Activated CD8-positive, alpha-beta memory T cell treated with anti-CD3 and anti-CD28 coated beads for 36 hours (primary cell): ENCODE measurements around the gene AMOTL1. TPM values are rescaled to one million over a fixed set of nuclear protein-coding genes. Genes with fewer than 3 reads are reported as not detected.
"Not testable (repeated sequence)": the region's sequence is repeated elsewhere in the genome, so short reads cannot be mapped to it uniquely, and the experiment has no call there.

Experiments
- CTCF ChIA-PET: fragments of 350-600 bp; sonication (Branson Sonifier 250); formaldehyde crosslinking; loops from one replicate; lab custom pipeline; 2021; ENCODE audit warnings: antibody characterized with exemption; lab: Charles Lee
- POLR2A ChIA-PET: fragments of 350-600 bp; sonication (Branson Sonifier 250); formaldehyde crosslinking; loops from one replicate; lab custom pipeline; 2021; ENCODE audit warnings: antibody characterized with exemption; lab: Charles Lee
- total RNA-seq, 2 experiments: library from RNA; stranded (reverse); gene quantifications; one replicate each; pipeline ENCODE4 v1.2.3, GENCODE V29; 2021

The AMOTL1 gene
- total RNA-seq, 2 experiments from 2014 or later, result 1.0 to 1.6 TPM

DNA sequence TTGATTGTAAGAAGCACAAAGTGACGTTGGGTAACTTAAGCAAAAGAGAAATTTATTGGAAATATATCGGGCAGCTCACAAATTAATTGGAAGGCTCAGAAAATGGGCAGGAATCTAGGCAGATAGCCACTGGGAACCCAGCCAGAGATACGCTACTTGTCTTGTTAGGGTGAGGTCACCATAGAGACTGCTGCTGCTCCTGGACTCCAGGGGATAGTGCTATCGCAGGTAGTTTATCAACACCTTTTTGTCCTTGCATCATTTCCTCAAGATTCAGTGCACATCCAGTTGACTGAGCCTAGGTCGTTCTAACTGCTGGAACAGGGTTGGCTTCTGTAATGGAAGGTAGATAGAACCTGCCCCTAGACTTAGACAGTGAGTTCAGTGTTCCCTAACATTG is 19.6 kb downstream of the AMOTL1 start:
- CTCF ChIA-PET, result no interaction called here

DNA sequence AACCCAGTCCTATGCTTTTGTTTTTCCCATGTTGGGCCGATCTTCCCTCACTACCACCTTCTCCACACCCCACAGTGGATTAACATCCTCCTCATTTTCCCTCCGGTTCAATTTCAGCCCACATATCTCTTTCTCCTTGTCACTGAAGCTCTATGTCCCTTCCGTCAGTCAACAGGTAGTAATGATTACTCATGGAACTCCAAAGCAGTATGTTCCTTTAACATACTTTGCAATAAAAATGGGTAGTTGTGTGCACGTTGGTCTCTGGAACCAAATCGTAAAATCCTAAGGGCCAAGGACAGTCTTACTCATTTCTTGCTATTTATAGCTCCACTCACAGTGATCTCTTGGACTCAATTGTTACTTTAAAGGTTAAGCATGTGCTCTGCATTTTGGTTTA is 20.2 kb downstream of the AMOTL1 start:
- ChIA-PET CTCF (interaction anchor here (1.3 kb wide), 1 partner anchor 109 kb away, joined by 3 read pairs; no protein-coding TSS in a partner anchor), POLR2A (no interaction called here)

More for the DNA sequence above, 19.6 kb downstream of the AMOTL1 start:
- POLR2A ChIA-PET, result no interaction called here

DNA sequence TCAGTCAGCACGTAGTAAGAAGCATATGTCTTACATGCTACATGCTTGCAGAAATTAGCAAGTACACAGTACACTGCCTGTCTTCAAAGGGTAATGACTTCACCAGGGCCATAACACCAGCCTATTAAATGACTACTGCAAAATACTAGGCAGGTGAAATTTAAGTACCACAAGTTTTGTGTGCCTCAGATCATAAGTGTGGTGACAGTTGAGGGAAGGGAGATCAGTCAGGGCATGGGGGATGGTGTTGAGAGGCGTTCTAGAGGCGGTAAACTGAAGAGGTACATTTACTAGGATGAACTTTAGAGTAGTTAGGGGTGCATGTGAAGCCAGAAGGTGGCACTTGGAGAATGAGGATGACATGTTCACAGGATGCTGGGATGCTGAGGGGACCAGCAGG is 22.0 kb downstream of the AMOTL1 start:
- POLR2A ChIA-PET, result no interaction called here
- CTCF ChIA-PET, result interaction anchor here (1.6 kb wide), 1 partner anchor 12 kb away, joined by 3 read pairs; no protein-coding TSS in a partner anchor

DNA sequence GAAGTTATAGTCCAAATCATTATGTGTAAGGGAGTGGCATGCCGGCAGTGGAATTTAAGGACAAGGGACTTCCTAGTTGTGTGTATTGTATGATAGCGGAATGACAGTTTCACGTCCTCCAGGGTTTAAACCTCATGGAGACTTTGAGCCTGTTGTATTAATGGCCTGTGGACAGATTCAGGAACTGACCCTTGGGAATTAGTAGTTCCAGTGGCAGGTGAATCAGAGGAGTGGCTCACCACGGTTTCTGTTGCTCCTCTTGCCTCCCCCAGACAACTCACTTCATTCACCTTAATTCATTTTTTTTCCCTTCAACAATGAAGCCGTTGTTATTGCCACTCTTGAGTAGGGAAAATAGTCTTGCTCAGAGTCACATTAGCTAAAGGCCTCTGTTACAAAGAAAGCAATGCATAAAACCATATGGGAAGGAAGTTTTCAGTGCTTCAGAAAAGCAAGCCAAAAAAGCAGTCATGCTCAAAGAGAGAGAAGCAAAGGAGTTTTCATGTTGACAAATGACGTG is 22.6 kb downstream of the AMOTL1 start:
- POLR2A ChIA-PET, result no interaction called here
- CTCF ChIA-PET, result no interaction called here

DNA sequence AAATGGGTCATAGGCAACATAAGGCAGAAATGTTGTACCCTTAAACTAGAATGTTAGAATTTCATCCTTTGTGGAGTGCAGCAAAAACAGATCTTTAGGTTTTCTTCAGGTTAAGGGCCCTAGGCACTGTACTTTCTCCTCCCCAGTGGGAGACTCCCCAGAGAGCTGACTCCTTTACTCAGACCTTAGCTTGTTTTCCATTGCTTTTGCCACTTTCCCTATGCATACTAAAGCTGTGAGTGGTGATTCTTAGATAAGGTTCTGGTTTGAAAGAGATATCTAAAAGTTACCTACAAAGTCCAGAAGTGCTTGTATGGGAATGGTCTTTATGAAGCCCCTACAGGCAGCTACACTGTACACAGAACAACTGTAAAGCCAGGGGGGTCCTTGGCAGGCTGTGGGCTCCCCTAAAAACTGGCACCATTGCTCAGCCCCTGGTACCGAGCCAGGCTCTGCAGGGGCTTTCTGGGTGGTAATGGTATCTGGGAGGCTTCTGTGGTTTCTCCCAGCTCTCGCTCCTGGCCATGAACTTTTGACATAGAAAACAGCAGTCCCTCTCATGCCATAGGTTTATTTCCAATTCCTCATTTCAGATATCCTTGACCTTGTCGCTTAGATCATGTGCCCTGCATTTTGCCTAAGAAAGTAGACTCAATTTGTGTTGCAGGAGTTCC is 23.2 kb downstream of the AMOTL1 start:
- CTCF ChIA-PET, result no interaction called here
- POLR2A ChIA-PET, result no interaction called here

DNA sequence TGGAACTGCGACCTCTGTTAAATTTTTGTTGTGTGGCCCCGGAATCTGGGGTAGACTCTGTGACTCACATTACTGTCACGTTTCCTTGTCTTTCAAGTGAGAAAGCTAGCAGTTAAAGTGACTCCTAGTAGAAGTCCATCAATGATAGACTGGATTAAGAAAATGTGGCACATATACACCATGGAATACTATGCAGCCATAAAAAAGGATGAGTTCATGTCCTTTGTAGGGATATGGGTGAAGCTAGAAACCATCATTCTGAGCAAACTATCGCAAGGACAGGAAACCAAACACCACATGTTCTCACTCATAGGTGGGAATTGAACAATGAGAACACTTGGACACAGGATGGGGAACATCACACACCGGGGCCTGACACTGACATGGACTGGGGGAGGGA is 23.8 kb downstream of the AMOTL1 start:
- POLR2A ChIA-PET, CTCF ChIA-PET: not testable (repeated sequence)

DNA sequence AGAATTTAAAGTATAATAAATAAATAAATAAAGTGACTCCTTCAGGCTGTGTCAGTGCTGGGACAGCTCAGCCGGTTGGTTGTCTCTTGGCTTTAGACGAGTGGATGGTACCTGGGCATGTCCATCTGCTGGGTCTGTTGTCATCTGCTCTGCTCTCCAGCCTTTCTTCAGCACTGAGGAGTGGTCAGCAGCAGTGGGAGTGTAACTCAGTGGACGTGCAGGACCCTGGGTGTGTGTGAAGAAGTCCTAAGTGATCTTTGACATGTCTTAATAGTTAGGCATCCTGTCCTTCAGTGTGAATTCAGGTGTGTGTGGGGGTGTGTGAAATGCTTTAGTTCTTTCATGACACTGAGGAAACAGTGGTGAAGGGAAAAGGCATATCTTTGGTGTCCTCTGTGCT is 24.3 kb downstream of the AMOTL1 start:
- CTCF ChIA-PET, result no interaction called here
- POLR2A ChIA-PET, result no interaction called here

DNA sequence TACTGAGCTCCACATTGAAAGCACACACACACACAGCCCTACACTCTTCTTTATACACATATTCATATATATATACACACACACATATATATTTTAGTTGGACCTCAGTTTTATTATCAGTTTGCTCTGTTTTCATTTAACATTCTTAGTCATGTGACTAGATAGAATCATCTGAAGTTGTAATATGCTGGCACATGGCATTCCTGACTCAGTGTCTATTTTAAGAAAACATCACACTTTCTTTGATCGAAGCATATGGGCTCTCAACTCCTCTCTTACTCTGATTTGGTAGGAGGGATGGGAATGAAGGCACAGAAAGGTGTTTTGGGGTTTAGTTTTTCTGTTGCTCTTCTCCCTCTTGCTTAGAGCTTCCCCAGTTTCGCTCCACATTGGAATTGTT is 24.8 kb downstream of the AMOTL1 start:
- CTCF ChIA-PET, result no interaction called here
- POLR2A ChIA-PET, result no interaction called here

DNA sequence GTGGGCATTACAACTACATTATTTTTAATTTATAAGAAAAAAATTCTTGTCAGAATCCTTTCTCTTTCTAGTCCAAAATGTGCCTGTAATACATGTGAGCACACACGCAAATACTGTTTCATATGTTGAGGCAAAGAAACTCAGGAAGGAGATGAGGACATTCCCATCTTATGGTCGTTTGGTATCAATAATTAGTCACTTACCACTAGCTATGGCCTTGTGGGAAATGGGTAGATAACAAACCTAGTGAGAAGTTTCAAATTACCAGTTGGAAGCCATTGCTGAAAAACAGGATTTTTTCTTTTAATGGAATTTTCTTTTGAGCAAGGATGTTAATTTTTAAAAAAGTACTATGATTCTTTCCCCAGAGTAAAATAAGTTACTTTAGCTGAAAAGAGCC is 25.7 kb downstream of the AMOTL1 start:
- CTCF ChIA-PET, result no interaction called here
- POLR2A ChIA-PET, result no interaction called here

DNA sequence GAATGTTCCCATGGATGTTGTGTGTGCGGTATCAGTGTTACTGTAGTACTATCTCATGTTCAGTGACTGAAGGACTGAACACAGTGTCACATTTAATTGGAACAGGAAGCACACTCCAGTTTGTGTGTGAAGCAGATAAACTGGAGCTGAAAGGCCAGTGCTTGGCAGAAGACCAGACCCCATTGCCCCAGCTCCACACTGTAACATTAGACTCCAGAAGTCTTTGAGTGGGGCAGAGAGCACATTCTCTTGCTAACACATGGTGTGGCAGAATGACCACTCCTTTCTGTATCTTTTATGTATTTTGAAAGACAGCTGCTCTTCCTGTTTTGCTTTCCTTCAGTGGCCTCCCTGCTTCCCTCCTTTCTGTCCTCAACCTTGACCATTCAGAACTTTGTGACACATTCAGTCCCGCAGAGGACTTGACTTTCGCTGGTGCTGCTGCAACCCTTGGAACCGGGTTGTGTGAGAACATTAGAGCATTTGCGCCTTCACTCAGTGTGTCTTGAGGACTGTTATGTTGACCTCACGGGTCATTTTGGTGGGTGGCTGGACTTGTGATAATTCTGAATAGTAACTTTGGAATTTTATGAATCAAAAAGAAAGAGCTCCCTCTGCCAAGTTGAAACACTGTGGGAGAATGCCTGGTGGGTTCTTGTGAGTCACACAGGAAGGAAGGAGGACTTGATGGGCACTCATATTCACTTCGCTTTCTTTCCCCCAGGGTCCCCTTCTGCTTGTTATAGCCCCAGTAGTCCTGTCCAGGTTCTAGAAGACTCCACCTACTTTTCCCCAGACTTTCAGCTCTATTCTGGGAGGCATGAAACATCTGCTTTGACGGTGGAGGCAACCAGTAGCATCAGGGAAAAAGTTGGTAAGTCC is 26.4 kb downstream of the AMOTL1 start:
- CTCF ChIA-PET, result no interaction called here
- POLR2A ChIA-PET, result no interaction called here

DNA sequence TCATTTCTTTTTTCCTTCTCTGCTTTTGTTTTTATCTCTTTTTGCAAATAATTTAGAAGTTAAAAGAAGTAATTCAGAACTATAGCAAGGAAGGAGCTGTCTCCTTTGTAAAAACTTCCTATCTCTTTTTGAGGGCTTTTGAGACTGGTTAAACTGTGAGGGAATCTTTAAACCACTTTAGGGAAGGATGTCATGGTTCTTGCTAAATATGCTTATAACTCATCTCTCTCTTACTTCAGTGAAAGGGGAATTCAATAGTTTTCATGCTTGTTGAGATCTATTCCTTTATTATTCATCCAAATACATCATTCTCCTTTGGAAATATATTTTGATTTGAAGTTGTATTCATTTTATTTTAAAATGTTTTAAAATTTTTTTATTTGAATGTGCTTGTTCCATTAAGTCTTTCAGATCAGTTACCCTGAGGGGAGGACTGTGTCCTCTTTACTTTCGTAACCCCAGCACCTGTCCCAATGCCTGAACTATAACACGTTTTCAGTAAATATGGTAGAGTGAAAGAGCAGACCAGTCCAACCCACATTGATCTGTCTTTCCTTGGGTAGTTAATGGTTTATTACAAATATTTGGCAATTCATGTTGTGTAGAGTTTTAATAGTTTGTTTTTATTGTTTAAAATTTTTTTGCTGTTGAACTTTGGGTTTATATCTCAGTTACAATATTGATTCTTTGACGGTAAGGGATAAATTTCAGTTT is 27.5 kb downstream of the AMOTL1 start:
- CTCF ChIA-PET, result no interaction called here
- POLR2A ChIA-PET, result no interaction called here

DNA sequence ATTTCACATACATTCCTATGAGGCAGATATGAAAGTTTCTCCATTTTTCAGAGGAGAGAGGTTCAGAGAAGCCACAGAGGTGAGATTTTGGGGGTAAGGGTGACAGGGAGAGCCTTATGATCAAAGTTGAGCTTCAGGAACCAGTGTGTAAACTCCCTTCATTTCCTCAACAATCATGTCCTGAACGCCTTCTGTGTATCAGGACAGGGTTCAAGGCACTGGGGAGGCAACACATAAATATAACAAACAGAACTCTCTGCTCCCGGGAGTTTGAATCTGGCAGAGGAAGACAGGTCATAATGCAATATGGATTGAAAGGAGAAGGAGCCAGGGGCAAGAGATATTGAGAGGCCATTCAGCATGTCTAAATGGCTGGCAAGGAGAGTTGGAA is 28.0 kb downstream of the AMOTL1 start:
- ChIA-PET CTCF (no interaction called here), POLR2A (no interaction called here)

DNA sequence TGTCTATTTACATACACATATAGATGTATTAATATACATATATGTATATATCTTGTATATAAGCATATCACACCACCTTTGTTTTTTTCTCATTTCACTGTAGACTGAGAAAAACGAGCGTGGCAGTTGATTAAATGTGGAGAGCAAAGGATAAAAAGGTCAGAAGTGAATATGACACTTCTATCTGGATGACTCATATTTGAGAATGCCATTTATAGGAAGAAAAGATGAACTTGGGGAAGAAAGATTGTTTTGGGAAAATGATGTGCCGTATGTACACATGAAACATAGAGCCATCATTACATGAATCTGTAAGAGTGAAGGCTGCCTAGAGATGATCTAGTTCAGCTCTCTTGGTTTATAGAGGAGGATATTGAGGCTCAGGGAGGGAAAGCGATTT is 28.7 kb downstream of the AMOTL1 start:
- POLR2A ChIA-PET, result no interaction called here
- CTCF ChIA-PET, result interaction anchor here (1.2 kb wide), 1 partner anchor 10 kb away, joined by 4 read pairs; no protein-coding TSS in a partner anchor

DNA sequence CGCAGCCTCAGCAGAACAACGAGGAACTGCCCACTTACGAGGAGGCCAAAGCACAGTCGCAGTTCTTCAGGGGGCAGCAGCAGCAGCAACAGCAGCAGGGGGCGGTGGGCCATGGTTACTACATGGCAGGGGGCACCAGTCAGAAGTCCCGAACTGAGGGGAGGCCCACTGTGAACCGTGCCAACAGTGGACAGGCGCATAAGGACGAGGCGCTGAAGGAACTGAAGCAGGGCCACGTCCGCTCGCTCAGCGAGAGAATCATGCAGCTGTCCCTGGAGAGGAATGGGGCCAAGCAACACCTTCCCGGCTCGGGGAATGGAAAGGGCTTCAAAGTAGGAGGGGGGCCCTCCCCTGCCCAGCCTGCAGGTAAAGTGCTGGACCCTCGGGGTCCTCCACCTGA is 31.6 kb downstream of the AMOTL1 start:
- CTCF ChIA-PET, result no interaction called here
- POLR2A ChIA-PET, result no interaction called here

DNA sequence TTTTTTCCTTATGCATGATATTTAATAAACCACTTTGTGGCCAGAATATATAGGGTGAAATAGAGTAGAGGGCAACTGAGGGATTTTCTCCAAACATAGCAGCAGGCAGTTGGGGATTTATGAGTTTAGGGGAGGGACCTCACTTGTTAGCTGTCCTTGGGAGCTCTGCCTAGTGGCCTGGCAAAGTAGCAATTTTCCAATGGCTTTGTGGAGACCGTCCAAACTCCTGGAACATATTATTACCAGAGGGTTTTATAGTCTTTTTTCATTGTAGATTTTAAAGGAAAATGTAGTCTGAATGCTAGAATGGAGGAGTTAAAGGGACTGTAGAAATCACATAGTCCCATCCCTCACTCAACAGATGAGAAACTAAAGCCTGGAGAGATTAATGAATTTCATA is 32.3 kb downstream of the AMOTL1 start:
- POLR2A ChIA-PET, result no interaction called here
- CTCF ChIA-PET, result no interaction called here

DNA sequence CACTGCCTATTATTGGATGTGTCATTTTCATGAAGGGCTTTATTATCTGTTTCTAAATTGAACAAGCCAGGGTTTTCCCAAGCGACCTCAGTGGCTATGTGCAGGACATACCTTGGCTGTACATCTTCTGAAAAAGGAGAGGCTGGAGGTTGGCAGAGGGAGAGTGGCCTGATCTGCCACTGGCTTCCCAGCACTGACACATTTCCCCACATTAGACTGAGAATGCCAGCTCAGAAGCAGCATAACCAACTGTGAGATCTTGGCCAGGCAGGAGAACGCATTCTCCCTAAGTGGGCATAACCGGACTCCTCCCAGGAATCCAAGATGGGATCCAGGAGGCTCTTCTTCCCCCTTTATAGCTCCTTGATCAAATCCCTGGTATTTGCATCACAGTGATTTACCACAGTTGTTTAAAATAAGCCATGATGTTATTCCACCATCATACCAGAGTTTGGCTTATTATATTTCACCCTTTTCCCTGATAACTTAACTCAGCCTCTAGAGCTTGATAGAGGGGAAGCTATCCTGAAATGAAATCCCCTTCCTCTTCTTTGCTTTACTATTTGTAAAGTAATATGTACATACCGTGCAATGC is 33.8 kb downstream of the AMOTL1 start:
- POLR2A ChIA-PET, result no interaction called here
- CTCF ChIA-PET, result interaction anchor here (1.7 kb wide), 1 partner anchor 12 kb away, joined by 3 read pairs; no protein-coding TSS in a partner anchor

DNA sequence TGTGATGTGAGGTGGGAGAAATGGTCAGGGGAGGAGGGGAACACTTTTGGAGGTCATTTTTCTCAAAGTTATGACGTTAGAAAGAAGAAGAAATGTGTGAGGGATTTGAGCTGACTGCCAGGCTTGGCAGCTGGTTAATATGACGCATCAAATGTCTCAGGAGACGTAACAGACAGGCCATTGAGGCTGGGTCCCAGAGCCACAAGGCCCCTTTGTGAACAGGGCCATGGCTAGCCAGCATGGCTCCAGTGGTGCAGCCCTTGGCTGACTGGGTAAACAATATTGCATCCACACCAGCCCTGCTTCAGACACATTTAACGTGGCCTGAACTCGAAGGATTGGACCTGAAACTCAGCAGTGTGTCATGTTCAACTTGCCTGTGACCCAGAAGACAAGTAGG is 34.3 kb downstream of the AMOTL1 start:
- CTCF ChIA-PET, result interaction anchor here (1.7 kb wide), 1 partner anchor 13 kb away, joined by 3 read pairs; no protein-coding TSS in a partner anchor
- POLR2A ChIA-PET, result no interaction called here

DNA sequence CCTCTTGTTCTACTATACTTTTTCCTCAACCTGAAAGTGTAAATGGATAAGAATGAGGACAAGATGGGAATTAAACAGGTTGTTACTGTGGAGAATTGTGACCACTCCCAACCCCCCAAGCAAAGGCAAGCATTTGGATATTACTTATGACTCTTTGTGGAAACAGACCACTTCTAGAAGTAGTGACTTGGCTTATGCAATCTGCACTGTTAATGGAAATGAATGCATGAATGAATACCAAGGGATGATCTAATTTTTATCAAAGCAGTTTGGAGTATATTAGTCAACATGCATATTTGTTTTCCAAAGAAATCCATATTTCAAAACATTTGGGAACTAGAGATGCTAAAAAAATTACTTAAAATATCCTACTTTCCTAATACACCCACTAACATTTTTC is 35.3 kb downstream of the AMOTL1 start:
- ChIA-PET CTCF (no interaction called here), POLR2A (no interaction called here)

DNA sequence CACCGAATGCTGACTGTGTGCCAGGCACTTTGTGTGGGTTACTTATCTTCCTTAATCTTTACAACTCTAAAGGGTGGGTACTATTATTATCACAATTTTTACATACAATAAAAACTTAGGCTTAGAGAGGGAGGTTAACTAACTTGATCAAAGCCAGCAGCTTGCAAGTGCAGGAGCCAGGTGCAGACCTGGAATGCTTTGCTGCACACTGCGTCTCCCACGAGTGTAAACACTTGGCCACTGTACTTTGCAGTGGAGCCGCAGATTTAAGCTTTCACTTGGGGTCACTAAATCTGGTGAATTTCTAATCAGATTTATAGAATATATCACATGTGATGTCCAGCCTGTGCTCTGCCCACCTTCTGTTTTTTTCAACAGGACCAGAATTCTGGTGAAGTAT is 36.7 kb downstream of the AMOTL1 start:
- CTCF ChIA-PET, result no interaction called here
- POLR2A ChIA-PET, result no interaction called here

DNA sequence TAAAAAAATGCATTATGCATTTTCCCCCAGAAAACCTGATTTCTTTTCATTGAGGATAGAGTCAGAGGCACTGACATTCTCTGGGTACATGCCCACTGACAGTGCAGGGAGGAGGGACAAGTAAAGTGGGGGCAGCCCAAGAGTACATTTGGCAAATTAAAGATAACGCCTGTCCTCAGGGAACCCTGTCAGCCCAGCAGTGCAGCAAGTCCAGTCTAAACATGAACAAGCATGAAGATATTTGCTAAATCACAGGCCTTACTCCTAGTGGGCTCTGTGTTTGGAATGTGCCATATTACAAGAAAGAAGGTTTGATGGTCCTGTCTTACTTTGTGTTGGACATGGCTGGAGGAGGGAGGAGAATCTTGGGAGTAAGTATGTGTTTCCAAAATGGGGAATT is 37.9 kb downstream of the AMOTL1 start:
- POLR2A ChIA-PET, result no interaction called here
- CTCF ChIA-PET, result no interaction called here
